Measurements from ENCODE around the gene ZNF48. TPM values are rescaled to one million over a fixed set of nuclear protein-coding genes. Genes with fewer than 3 reads are reported as not detected.

ZNF48 gene
- total RNA-seq = 10 to 100 TPM; 14.3 to 14.9 TPM

DNA sequence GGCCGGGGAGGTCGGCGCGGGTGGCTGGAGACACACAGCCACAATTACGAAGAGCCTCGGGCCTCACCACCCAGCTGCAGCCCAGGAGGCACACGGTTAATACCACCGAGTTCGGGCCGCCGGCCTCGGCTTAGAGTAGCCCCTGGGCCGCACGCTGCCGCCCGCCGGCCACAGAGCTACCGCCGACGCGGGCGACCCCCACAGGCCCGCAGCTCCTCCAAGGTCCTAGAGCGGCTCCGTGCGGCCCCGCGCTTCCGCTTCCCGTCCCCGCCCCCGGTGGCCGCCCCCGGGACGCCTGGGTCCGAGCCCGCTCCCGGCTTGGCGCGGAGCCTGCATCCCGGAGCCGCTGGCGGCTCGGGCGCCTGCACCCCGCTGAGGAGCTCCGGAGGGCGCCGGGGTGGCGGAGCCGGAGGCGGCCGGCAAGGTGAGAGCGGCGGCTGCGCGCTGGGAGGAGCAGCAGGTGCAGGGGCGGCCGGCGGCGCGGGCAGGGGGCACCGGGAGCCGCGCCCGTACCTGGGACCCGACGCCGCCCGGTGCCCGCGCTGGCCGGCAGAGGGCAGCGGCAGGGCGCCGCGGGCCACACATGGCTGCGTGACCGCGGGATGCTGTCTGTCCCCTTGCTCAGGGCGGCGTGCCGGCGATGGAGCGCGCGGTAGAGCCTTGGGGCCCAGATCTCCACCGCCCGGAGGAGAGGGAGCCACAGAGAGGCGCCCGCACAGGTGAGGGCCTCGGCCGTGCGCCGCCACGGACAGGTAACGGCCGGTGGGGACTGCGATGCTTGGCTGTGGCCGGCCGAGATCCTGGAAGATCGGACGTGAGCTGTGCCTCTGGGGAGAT lies at the start of gene ZNF48:
Gene ZNF48 (plus strand): TSS at position 266 of the 837 bp plus-strand sequence. CDS start 375 bp downstream, at position 641.

DNA sequence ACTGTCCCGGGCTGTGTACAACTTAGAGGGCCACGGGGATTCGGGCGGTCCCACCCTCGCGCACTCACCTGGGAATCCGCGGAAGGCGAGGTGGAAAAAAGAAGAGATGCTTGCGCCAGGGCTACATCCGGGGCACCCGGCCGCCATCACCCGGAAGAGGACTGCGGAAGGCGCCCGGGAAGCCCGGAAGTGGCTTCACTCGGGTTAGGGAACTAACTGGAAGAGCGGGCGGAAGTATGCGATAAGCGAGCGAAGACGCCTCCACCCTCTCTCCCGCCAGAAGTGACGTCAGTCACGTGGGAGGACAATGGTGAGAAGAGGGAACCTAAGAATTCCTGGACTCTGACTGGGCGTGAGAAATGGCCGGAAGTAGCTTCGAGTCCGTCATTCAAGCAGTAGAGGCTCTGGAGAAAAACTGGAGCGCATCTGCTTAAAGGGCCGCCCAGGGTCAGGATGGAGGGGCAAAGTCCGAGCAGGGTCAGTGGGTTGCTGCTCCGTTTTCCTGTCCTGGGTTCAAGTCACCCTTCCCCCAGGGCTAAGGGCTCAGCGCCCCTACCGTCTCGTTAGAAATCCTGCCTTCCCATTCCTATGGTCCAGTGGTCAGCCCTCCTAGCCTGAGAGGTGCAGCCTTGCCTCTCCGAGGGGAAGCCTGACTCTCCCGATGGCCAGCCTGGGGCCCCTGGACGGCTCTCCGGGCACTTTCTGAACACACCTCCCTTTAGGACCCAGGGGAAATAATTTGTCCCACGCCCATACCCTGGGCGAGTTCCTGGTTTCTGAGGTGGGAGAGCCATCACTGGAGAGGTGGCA lies 39.9 kb upstream of the ZNF48 start, which contains the start of gene CD2BP2:
Gene CD2BP2 (minus strand): TSS at position 165 of the 810 bp plus-strand sequence. CDS start 627 bp downstream, outside the sequence.

DNA sequence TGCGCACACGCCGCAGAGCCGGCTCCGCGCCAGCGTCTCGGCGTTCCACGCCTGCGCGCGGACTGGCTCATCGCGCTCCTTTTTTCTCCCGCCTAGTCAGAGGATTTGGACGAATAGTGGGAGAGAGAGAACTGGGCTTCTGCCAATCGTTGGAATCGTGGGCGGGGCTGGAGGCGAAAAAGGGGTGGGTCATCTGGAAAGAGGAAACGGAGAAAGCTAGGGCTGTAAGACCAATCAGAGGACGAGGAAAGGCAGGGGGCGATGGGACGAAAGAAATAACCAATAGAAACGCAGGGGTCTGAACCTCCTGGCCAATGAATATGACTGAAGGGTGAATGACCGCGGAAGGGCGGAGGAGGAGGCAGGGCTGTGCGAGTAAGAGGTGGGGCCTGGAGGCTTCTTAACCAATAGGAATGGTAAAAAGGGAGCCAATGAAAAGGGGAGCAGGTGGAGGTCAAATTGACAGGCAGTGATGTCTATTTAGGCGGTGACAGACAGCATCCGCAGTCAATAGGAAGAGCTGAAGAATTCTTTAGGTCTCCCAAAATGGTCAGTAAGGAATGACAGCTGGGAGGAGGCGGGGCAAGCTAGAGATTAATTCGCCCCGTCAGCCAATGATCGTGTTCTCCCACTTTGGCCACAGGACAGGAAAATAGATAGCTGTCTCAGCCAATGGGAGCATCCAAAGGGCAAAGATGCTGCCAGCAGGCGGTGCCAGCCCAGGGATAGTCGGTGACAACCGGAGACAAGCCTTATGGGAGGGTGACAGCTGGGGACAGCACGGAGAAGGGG lies 24.6 kb upstream of the ZNF48 start, which contains the start of gene TBC1D10B:
Gene TBC1D10B (minus strand): TSS at position 39 of the 792 bp plus-strand sequence. CDS start 311 bp downstream, outside the sequence.

DNA sequence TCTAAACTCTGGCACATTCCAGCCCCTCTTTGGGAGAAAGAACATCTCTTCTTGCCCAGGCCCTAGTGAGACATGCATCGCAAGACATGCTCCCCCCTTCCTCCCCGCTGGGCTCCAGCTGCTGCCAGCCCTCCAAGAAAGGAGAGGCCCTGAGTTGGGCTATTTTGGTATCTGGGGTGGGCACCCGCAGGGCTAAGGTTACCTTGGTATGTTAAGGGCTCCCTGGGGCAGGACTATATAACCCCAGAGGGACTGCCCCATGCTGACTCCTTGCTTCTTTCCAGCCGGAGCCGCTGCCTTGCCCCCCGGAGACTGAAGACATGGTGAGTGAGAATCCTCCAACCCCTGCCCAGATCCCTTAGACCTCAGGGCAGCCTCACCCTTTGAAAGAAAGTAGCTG lies 20.7 kb upstream of the ZNF48 start, which contains the start of gene MYL11:
Gene MYL11 (plus strand): TSS at position 265 of the 400 bp plus-strand sequence. CDS start 56 bp downstream, at position 321.

DNA sequence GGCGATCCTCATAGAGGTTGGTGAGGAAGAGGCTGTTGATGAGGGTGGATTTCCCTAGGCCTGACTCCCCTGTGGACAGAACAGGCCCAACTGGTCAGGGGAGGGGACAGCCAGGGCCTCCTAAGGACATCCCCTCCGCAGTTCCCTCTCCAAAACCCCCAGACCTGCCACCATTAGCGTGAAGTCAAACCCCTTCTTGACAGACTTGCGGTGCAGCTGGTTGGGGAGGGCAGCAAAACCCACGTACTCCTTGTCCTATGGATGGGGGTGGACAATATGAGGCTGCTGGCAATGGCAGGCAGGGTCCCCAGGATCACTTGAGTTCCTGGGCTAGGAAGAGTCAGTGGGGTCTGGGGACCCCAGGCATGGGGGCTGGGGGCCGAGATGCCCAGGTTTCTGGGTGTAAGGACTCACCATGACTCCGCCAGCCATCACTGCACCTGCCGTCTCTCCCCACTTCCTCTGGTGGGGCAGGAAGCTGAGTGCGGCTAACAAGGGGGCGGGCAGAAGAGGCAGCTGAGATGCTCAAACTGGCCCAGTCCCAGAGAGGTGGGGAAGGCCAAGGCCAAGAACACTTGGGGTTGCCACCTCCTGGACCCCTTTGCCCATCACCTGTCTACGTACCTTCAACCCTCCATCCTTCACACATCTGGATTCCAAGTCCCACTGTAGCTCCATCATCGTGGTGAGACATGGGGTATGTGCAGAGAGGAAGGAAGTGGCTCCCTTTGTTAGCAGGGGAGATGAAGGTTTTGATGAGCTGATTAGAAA lies 12.9 kb upstream of the ZNF48 start, which contains the start of gene SEPTIN1:
Gene SEPTIN1 (minus strand): TSS at position 451 of the 771 bp plus-strand sequence. CDS start 19 bp downstream, at position 432.

GRCh38 chr16:30407102-30407803 lies 12.0 kb downstream of the ZNF48 start, which contains the start of gene ZNF771:
ZNF771 (plus strand) TSS chr16:30407606; CDS start chr16:30408054, 448 bp downstream.

GRCh38 chr16:30429678-30430427 lies 34.6 kb downstream of the ZNF48 start, which contains the start of gene DCTPP1:
DCTPP1 (minus strand) TSS chr16:30430030; CDS start chr16:30429980, 50 bp downstream.

DNA sequence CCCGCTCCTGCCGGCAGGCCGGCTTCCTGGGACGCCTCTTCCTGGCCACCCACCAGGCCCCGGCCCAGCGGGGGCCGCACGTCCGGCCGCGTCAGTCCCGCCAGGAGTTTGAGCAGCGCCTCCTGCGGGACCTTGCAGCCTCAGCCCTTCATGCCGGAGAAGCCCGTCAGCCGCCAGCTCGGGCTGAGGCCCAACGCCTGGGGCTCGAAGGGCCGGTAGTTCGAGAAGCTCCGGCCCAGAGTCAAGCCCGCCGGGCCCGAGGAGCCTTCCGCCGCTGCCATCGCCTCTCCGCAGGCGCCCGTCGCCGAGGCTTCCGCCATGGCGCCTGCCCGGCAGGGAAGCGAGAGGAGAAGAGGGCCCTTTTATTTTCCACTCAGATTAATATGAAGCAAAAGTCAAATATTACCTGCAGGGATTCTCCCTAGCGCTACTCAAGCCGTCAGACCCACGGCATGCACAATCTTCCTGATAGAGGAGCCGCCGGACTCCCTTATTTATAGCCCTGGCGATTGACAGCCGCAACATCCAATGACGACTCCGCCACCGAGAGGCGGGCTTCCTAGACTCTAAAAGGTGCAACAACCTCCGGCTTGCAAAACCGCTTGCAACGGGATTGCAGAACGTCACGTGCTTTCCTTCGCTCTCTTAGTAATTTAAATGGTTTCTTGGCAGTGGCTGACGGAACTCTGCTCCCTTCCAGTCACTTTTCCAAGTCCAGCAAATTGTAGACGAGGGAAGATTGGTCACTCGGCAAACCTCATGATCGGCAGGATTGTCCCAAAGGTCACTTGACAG lies 50.4 kb downstream of the ZNF48 start, which contains the start of gene SEPHS2:
Gene SEPHS2 (minus strand): TSS at position 467 of the 795 bp plus-strand sequence. CDS start 147 bp downstream, at position 320.

Other genes starting within 250 kb of the ZNF48 start
- gene CORO1A, start 211.8 kb upstream of the ZNF48 start, total RNA-seq = 1,000 to 10,000 TPM; 1,549 to 1,565 TPM
- gene BOLA2B, start 201.8 kb upstream of the ZNF48 start, total RNA-seq = 100 to 1,000 TPM; 122 to 123 TPM
- 10 to 100 TPM; 74.5 to 91.7 TPM for gene SLX1A, start 201.5 kb upstream of the ZNF48 start, total RNA-seq
- 10 to 100 TPM; 24.0 to 31.6 TPM for gene SULT1A3, start 196.2 kb upstream of the ZNF48 start, total RNA-seq
- 10 to 100 TPM in 1 of 2 experiments, 1 to 10 TPM in 1; 7.5 to 15.5 TPM for gene NPIPB13, start 146.9 kb upstream of the ZNF48 start, total RNA-seq
- 10 to 100 TPM; 51.3 to 55.5 TPM for gene CD2BP2, start 40.1 kb upstream of the ZNF48 start, total RNA-seq
- gene TBC1D10B, start 24.9 kb upstream of the ZNF48 start, total RNA-seq = 10 to 100 TPM; 55.5 to 58.2 TPM
- under 1 TPM in 1 of 2 experiments, not detected in 1; 0.78 TPM for gene MYL11, start 20.6 kb upstream of the ZNF48 start, total RNA-seq
- gene SEPTIN1, start 12.9 kb upstream of the ZNF48 start, total RNA-seq = 100 to 1,000 TPM; 383 to 413 TPM
- 1 to 10 TPM; 3.8 to 4.3 TPM for gene ZNF771, start 12.2 kb downstream of the ZNF48 start, total RNA-seq
- gene DCTPP1, start 34.6 kb downstream of the ZNF48 start, total RNA-seq = 10 to 100 TPM; 39.9 to 40.3 TPM
- gene SEPHS2, start 50.5 kb downstream of the ZNF48 start, total RNA-seq = 10 to 100 TPM; 56.7 to 59.9 TPM
- 100 to 1,000 TPM; 550 to 559 TPM for gene ITGAL, start 77.3 kb downstream of the ZNF48 start, total RNA-seq
- 1 to 10 TPM; 4.9 to 5.3 TPM for gene ZNF768, start 131.1 kb downstream of the ZNF48 start, total RNA-seq
- 10 to 100 TPM; 11.8 to 12.3 TPM for gene ZNF747, start 139.4 kb downstream of the ZNF48 start, total RNA-seq
- 10 to 100 TPM; 18.1 to 18.5 TPM for gene ZNF764, start 163.0 kb downstream of the ZNF48 start, total RNA-seq
- gene ZNF688, start 176.3 kb downstream of the ZNF48 start, total RNA-seq = 10 to 100 TPM; 16.3 TPM
- 10 to 100 TPM; 18.2 to 19.7 TPM for gene ZNF785, start 190.3 kb downstream of the ZNF48 start, total RNA-seq
- 10 to 100 TPM; 10.6 to 10.8 TPM for gene ZNF689, start 215.0 kb downstream of the ZNF48 start, total RNA-seq

Measured in activated naive CD4-positive, alpha-beta T cell treated with anti-CD3 and anti-CD28 coated beads, Interleukin-2, amount 10 ng/mL, durations not matched to agents 5 hours and 36 hours (primary cell).